Activated CD4-positive, alpha-beta memory T cell treated with anti-CD3 and anti-CD28 coated beads for 36 hours (primary cell): ENCODE results near the gene TOP1. TPM values are rescaled to one million over a fixed set of nuclear protein-coding genes. Genes with fewer than 3 reads are reported as not detected.

Source experiments
- CTCF ChIA-PET: fragments of 350-600 bp; sonication (Branson Sonifier 250); formaldehyde crosslinking; loops from one replicate; lab custom pipeline; 2021; ENCODE audit warnings: antibody characterized with exemption, inconsistent platforms; lab: Charles Lee
- POLR2A ChIA-PET: fragments of 350-600 bp; sonication (Branson Sonifier 250); formaldehyde crosslinking; loops from one replicate; lab custom pipeline; 2021; ENCODE audit warnings: antibody characterized with exemption; lab: Charles Lee
- DNase-seq: peaks from one replicate; pipeline ENCODE4 v3.0.0-alpha.2; 2020
- H3K27ac Mint-ChIP-seq: one replicate; pipeline ENCODE4 v1.8.0; 2021; ENCODE audit warnings: mixed read lengths
- H3K27me3 Mint-ChIP-seq: one replicate; pipeline ENCODE4 v1.8.0; 2021; ENCODE audit warnings: mixed read lengths
- H3K36me3 Mint-ChIP-seq: one replicate; pipeline ENCODE4 v1.8.0; 2021; ENCODE audit warnings: mixed read lengths
- H3K4me1 Mint-ChIP-seq: one replicate; pipeline ENCODE4 v1.8.0; 2021; ENCODE audit warnings: low read depth, mixed read lengths
- H3K4me3 Mint-ChIP-seq: one replicate; pipeline ENCODE4 v1.8.0; 2021; ENCODE audit warnings: mild to moderate bottlenecking, mixed read lengths
- H3K9me3 Mint-ChIP-seq: one replicate; pipeline ENCODE4 v1.8.0; 2021; ENCODE audit warnings: mixed read lengths
- intact Hi-C: fragments of 100-400 bp; cut with micrococcal nuclease; formaldehyde crosslinking; loops from one replicate; pipeline ENCODE4 v1.15.1; 2023
- total RNA-seq, 2 experiments: library from RNA; stranded (reverse); gene quantifications; one replicate each; pipeline ENCODE4 v1.2.3, GENCODE V29; 2021

TOP1 gene
- total RNA-seq, 2 experiments from 2014 or later: 128 TPM

GRCh38 chr20:41038149-41038877 is 9.7 kb downstream of the TOP1 start:
- peaks cover 85% of the 10 kb centered on the region for H3K4me1 Mint-ChIP-seq
- intact Hi-C loops: loop anchor here (2.0 kb wide), 1 partner anchor 20 kb away; no protein-coding TSS in a partner anchor
- no peaks in the 10 kb centered on the region for H3K9me3 Mint-ChIP-seq
- H3K27me3 Mint-ChIP-seq: no peaks in the 10 kb centered on the region
- POLR2A ChIA-PET: no interaction called here
- peak overlapping the region; percentile 72 for H3K27ac Mint-ChIP-seq
- CTCF ChIA-PET: interaction anchor here (0.7 to 2.6 kb wide), 5 partner anchors 8 to 70 kb away, joined by 3 to 15 read pairs (median 4); no protein-coding TSS in a partner anchor
- H3K36me3 Mint-ChIP-seq: peaks cover 23% of the 10 kb centered on the region
- H3K4me3 Mint-ChIP-seq: no peak overlapping the region
- no peak for DNase-seq

DNA sequence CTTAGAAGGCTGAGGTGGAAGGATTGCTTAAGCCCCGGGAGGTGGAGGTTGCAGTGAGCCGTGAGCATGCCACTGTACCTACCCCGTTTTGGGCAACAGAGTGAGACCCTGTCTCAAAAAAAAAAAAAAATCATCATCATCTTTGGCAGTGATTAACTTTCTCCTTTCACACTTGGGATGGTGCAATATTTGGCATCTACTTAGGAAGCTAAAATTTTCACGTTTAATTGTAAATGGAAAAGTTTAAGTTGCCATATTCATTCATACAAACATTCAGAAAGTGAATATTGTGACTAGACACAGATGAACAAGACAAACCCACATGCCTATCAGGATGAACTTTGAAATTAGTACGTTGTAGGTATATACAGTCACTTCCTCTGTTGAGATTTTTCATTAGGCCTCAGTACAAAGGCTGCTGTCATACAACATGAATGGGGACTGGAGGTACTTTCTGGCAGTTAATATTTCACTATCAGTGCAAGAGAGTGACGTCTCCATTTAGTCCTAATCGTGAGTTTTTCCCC is 10.3 kb downstream of the TOP1 start:
- CTCF ChIA-PET: interaction anchor here (1.0 to 2.6 kb wide), 4 partner anchors 48 to 56 kb away, joined by 3 to 15 read pairs (median 5); no protein-coding TSS in a partner anchor
- Mint-ChIP-seq H3K9me3 (no peaks in the 10 kb centered on the region), H3K27ac (peak overlapping the region; percentile 72), H3K4me1 (peaks cover 85% of the 10 kb centered on the region), H3K36me3 (peaks cover 26% of the 10 kb centered on the region), H3K4me3 (no peak overlapping the region), H3K27me3 (no peaks in the 10 kb centered on the region)
- POLR2A ChIA-PET: no interaction called here
- no peak for DNase-seq
- intact Hi-C loops: loop anchor here (1.0 to 2.0 kb wide), 2 partner anchors 8 to 20 kb away; no protein-coding TSS in a partner anchor

DNA sequence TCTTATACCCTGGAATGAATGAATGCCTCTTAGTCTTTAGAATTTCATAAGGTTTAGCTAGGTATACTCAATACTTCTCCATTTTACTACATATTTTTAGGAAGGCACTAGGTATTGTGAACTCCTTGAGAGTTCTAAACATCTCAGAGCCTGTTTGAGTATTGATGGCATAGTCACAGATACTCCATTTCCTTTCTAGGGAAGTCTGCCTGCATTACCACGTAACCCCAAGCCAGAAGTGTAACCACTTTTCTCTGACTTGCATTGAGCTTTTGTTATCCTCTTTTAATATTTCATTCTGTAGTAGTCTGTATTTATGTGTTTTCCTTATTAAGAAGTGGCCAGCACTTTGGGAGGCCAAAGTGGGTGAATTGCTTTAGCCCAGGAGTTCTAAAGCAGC is 12.2 kb downstream of the TOP1 start:
- Mint-ChIP-seq H3K9me3 (no peaks in the 10 kb centered on the region), H3K36me3 (peaks cover 17% of the 10 kb centered on the region), H3K27ac (peak overlapping the region; percentile 60), H3K4me3 (no peak overlapping the region), H3K4me1 (peaks cover 79% of the 10 kb centered on the region), H3K27me3 (no peaks in the 10 kb centered on the region)
- intact Hi-C loops: no loop called here
- CTCF ChIA-PET: interaction anchor here (1.0 to 2.0 kb wide), 3 partner anchors 11 to 55 kb away, joined by 3 to 10 read pairs (median 6); no protein-coding TSS in a partner anchor
- POLR2A ChIA-PET: interaction anchor here (1.5 kb wide), 1 partner anchor 10 kb away, joined by 4 read pairs; no protein-coding TSS in a partner anchor
- no peak for DNase-seq

DNA sequence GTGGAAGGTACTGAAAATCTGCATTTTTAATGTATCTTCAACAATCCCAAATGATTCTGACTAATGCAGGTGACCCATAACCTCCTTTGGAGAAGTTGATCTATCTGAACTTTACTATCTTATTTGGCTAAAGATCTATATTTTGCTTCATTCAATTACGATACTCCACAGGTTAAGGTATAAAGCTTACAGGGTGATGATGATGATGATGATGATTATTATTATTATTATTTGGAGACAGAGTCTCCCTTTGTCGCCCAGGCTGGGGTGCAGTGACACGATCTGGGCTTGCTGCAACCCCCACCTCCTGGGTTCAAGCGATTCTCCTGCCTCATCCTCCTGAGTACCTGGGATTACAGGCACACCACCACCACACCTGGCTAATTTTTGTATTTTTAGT is 13.1 kb downstream of the TOP1 start:
- no peak for DNase-seq
- ChIA-PET CTCF (interaction anchor here (1.0 to 2.0 kb wide), 3 partner anchors 51 to 74 kb away, joined by 3 to 10 read pairs (median 3); no protein-coding TSS in a partner anchor), POLR2A (interaction anchor here (1.5 kb wide), 1 partner anchor 11 kb away, joined by 4 read pairs; no protein-coding TSS in a partner anchor)
- H3K27ac Mint-ChIP-seq: peak overlapping the region; percentile 11
- H3K36me3 Mint-ChIP-seq: peaks cover 10% of the 10 kb centered on the region
- H3K27me3 Mint-ChIP-seq: no peaks in the 10 kb centered on the region
- H3K9me3 Mint-ChIP-seq: no peaks in the 10 kb centered on the region
- no peak overlapping the region for H3K4me3 Mint-ChIP-seq
- intact Hi-C loops: no loop called here
- peaks cover 79% of the 10 kb centered on the region for H3K4me1 Mint-ChIP-seq

- Mint-ChIP-seq H3K27ac (peak overlapping the region; percentile 67), H3K27me3 (no peaks in the 10 kb centered on the region), H3K9me3 (no peaks in the 10 kb centered on the region), H3K4me1 (peaks cover 90% of the 10 kb centered on the region), H3K36me3 (peaks cover 8% of the 10 kb centered on the region), H3K4me3 (no peak overlapping the region)
- intact Hi-C loops: loop anchor here (5.0 kb wide), 1 partner anchor 113 kb away; no protein-coding TSS in a partner anchor
- POLR2A ChIA-PET: interaction anchor here (1.0 to 2.1 kb wide), 2 partner anchors 13 to 16 kb away, joined by 3 to 5 read pairs; partner anchors contain the start of gene TOP1
- no peak for DNase-seq
- CTCF ChIA-PET: interaction anchor here (1.2 to 2.7 kb wide), 2 partner anchors 46 to 54 kb away, joined by 3 to 20 read pairs; no protein-coding TSS in a partner anchor
Measured at GRCh38 chr20:41044409-41045062, 15.9 kb downstream of the TOP1 start.

DNA sequence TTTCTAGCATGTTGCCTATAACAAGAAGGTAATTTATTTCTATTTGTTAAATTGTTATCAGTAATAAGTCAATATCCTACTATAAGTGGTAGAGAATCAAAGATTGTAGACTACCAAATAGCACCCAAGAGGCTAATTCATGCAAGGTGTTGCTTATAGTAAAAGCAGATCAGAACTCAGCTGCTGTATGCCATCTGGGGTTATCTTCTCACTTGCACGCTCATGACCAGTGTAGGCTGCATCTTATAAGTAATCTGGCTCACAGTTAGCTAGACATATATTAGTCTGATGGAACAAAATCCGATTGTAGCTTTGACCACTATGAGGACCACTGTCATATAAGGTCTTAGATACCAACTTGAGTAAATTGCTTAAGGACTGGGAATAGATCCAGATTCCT is 17.0 kb downstream of the TOP1 start:
- CTCF ChIA-PET: interaction anchor here (0.6 to 2.7 kb wide), 8 partner anchors 8 to 409 kb away, joined by 3 to 20 read pairs (median 4); no protein-coding TSS in a partner anchor
- peaks cover 92% of the 10 kb centered on the region for H3K4me1 Mint-ChIP-seq
- POLR2A ChIA-PET: interaction anchor here (1.0 to 2.1 kb wide), 3 partner anchors 12 to 18 kb away, joined by 3 to 6 read pairs (median 5); no protein-coding TSS in a partner anchor
- intact Hi-C loops: loop anchor here (1.0 to 5.0 kb wide), 3 partner anchors 13 to 112 kb away; no protein-coding TSS in a partner anchor
- no peak for DNase-seq
- H3K36me3 Mint-ChIP-seq: peaks cover 5% of the 10 kb centered on the region
- no peak overlapping the region for H3K4me3 Mint-ChIP-seq
- H3K9me3 Mint-ChIP-seq: no peaks in the 10 kb centered on the region
- H3K27ac Mint-ChIP-seq: peak overlapping the region; percentile 87
- no peaks in the 10 kb centered on the region for H3K27me3 Mint-ChIP-seq

- Mint-ChIP-seq H3K9me3 (no peaks in the 10 kb centered on the region), H3K36me3 (peaks cover 5% of the 10 kb centered on the region), H3K4me3 (no peak overlapping the region), H3K4me1 (peaks cover 92% of the 10 kb centered on the region), H3K27me3 (no peaks in the 10 kb centered on the region), H3K27ac (peak overlapping the region; percentile 87)
- intact Hi-C loops: loop anchor here (1.0 to 5.0 kb wide), 5 partner anchors 7 to 111 kb away; partner anchors contain the start of gene TOP1
- peak; percentile 27 for DNase-seq
- CTCF ChIA-PET: interaction anchor here (1.0 to 2.7 kb wide), 6 partner anchors 9 to 77 kb away, joined by 3 to 20 read pairs (median 4); no protein-coding TSS in a partner anchor
- POLR2A ChIA-PET: interaction anchor here (1.5 to 2.1 kb wide), 2 partner anchors 13 to 15 kb away, joined by 5 to 6 read pairs; no protein-coding TSS in a partner anchor
Measured at GRCh38 chr20:41046716-41047115, 18.1 kb downstream of the TOP1 start.

- H3K9me3 Mint-ChIP-seq: no peaks in the 10 kb centered on the region
- intact Hi-C loops: loop anchor here (1.0 to 5.0 kb wide), 4 partner anchors 8 to 110 kb away; partner anchors contain the start of gene TOP1
- H3K4me3 Mint-ChIP-seq: peak overlapping the region; percentile 76
- CTCF ChIA-PET: interaction anchor here (0.7 to 2.7 kb wide), 5 partner anchors 48 to 89 kb away, joined by 3 to 20 read pairs (median 12); no protein-coding TSS in a partner anchor
- H3K27ac Mint-ChIP-seq: peak overlapping the region; percentile 87
- POLR2A ChIA-PET: interaction anchor here (0.7 to 1.5 kb wide), 3 partner anchors 8 to 38 kb away, joined by 3 to 6 read pairs (median 4); no protein-coding TSS in a partner anchor
- H3K27me3 Mint-ChIP-seq: no peaks in the 10 kb centered on the region
- peaks cover 5% of the 10 kb centered on the region for H3K36me3 Mint-ChIP-seq
- peak; percentile 17 for DNase-seq
- peaks cover 94% of the 10 kb centered on the region for H3K4me1 Mint-ChIP-seq
Measured at GRCh38 chr20:41047279-41047974, 18.8 kb downstream of the TOP1 start.

DNA sequence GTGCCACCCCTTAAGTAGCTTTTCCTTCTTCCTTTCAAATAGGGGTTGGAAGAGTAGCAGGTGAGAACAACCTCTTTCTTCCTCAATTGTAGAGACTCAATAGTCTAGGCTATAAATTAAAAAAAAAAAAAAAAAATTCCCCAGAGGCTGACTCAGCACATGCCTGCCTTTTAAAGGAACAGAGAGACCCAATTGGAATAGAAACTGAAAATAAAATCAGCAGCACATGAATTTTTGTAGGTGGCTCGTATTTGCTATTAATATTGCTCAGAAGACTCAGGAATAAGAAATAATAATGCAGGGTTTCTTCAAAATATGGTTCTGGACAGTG is 19.3 kb downstream of the TOP1 start:
- Mint-ChIP-seq H3K27me3 (no peaks in the 10 kb centered on the region), H3K27ac (peak overlapping the region; percentile 87), H3K36me3 (peaks cover 6% of the 10 kb centered on the region), H3K4me1 (peaks cover 93% of the 10 kb centered on the region), H3K9me3 (no peaks in the 10 kb centered on the region), H3K4me3 (peak overlapping the region; percentile 76)
- ChIA-PET POLR2A (interaction anchor here (0.7 to 0.9 kb wide), 2 partner anchors 8 to 39 kb away, joined by 3 to 4 read pairs; no protein-coding TSS in a partner anchor), CTCF (interaction anchor here (0.7 to 2.5 kb wide), 4 partner anchors 47 to 88 kb away, joined by 3 to 13 read pairs (median 8); no protein-coding TSS in a partner anchor)
- intact Hi-C loops: loop anchor here (1.0 to 5.0 kb wide), 5 partner anchors 9 to 109 kb away; partner anchors contain the start of gene TOP1
- no peak for DNase-seq

GRCh38 chr20:41048461-41049301 is 20.1 kb downstream of the TOP1 start:
- ChIA-PET CTCF (interaction anchor here (0.7 to 3.5 kb wide), 4 partner anchors 46 to 87 kb away, joined by 3 to 13 read pairs (median 12); no protein-coding TSS in a partner anchor), POLR2A (interaction anchor here (0.7 kb wide), 1 partner anchor 39 kb away, joined by 3 read pairs; no protein-coding TSS in a partner anchor)
- DNase-seq: no peak
- H3K36me3 Mint-ChIP-seq: peaks cover 9% of the 10 kb centered on the region
- intact Hi-C loops: loop anchor here (1.0 to 5.0 kb wide), 2 partner anchors 45 to 109 kb away; no protein-coding TSS in a partner anchor
- peaks cover 2% of the 10 kb centered on the region for H3K9me3 Mint-ChIP-seq
- H3K4me1 Mint-ChIP-seq: peaks cover 92% of the 10 kb centered on the region
- no peaks in the 10 kb centered on the region for H3K27me3 Mint-ChIP-seq
- H3K27ac Mint-ChIP-seq: peak overlapping the region; percentile 87
- H3K4me3 Mint-ChIP-seq: peak overlapping the region; percentile 76
